ENCODE measurements around the gene APP. TPM values are rescaled to one million over a fixed set of nuclear protein-coding genes. Genes with fewer than 3 reads are reported as not detected.

Gene APP
- 10 to 100 TPM; 38.5 to 81.4 TPM for total RNA-seq

GRCh38 chr21:26170471-26171257 is at the start of gene APP:
Gene APP, minus strand, starts transcription at chr21:26170770. Its CDS starts 150 bp downstream, at chr21:26170620.
- Mint-ChIP-seq H3K9me3 (no peaks in the 10 kb centered on the region), H3K27ac (peak within 1 kb of the TSS; percentile 71 to 93), H3K36me3 (peaks cover 9 to 12% of the 10 kb centered on the region in 2 donors)
- ATAC-seq (peak; percentile 85 to 87), DNase-seq (ENCODE audit: low spot score in 2 of 2) (peak; percentile 90 to 99)

GRCh38 chr21:26212220-26212619 is 41.6 kb upstream of the APP start:
- H3K36me3 Mint-ChIP-seq: no peaks in the 10 kb centered on the region
- ATAC-seq: no peak
- peaks cover 2% of the 10 kb centered on the region in 2 donors for H3K9me3 Mint-ChIP-seq
- H3K27ac Mint-ChIP-seq: no peak overlapping the region
- no peak for DNase-seq (ENCODE audit: low spot score in 2 of 2)

- DNase-seq (ENCODE audit: low spot score in 2 of 2) (no peak), ATAC-seq (no peak)
- H3K36me3 Mint-ChIP-seq: no peaks in the 10 kb centered on the region
- H3K27ac Mint-ChIP-seq: no peak overlapping the region
- H3K9me3 Mint-ChIP-seq: no peaks in the 10 kb centered on the region
Measured at GRCh38 chr21:26210614-26211013, 40.0 kb upstream of the APP start.

GRCh38 chr21:26207021-26207420 is 36.5 kb upstream of the APP start:
- Mint-ChIP-seq H3K27ac (no peak overlapping the region), H3K9me3 (no peaks in the 10 kb centered on the region), H3K36me3 (no peaks in the 10 kb centered on the region)
- DNase-seq (ENCODE audit: low spot score in 2 of 2) (no peak), ATAC-seq (no peak)

GRCh38 chr21:26199456-26199855 is 28.9 kb upstream of the APP start:
- Mint-ChIP-seq H3K27ac (no peak overlapping the region), H3K36me3 (no peaks in the 10 kb centered on the region), H3K9me3 (no peaks in the 10 kb centered on the region)
- DNase-seq (ENCODE audit: low spot score in 2 of 2) (no peak), ATAC-seq (no peak)

- ATAC-seq: no peak
- DNase-seq (ENCODE audit: low spot score in 2 of 2): no peak
- Mint-ChIP-seq H3K27ac (no peak overlapping the region), H3K9me3 (peaks cover 0 to 4% of the 10 kb centered on the region in 2 donors), H3K36me3 (no peaks in the 10 kb centered on the region)
Measured at GRCh38 chr21:26195708-26196107, 25.1 kb upstream of the APP start.

GRCh38 chr21:26194811-26195251 is 24.3 kb upstream of the APP start:
- ATAC-seq (no peak), DNase-seq (ENCODE audit: low spot score in 2 of 2) (no peak)
- Mint-ChIP-seq H3K9me3 (peaks cover 0 to 4% of the 10 kb centered on the region in 2 donors), H3K27ac (no peak overlapping the region), H3K36me3 (no peaks in the 10 kb centered on the region)

- ATAC-seq: no peak
- no peak for DNase-seq (ENCODE audit: low spot score in 2 of 2)
Measured at GRCh38 chr21:26194326-26194725, 23.8 kb upstream of the APP start.

GRCh38 chr21:26191609-26192008 is 21.0 kb upstream of the APP start:
- ATAC-seq (no peak), DNase-seq (ENCODE audit: low spot score in 2 of 2) (no peak)
- H3K9me3 Mint-ChIP-seq: peaks cover 0 to 4% of the 10 kb centered on the region in 2 donors
- H3K27ac Mint-ChIP-seq: no peak overlapping the region
- no peaks in the 10 kb centered on the region for H3K36me3 Mint-ChIP-seq

More at GRCh38 chr21:26194326-26194725, 23.8 kb upstream of the APP start:
- Mint-ChIP-seq H3K36me3 (no peaks in the 10 kb centered on the region), H3K9me3 (peaks cover 0 to 4% of the 10 kb centered on the region in 2 donors), H3K27ac (no peak overlapping the region)

- Mint-ChIP-seq H3K9me3 (peaks cover 4% of the 10 kb centered on the region in 2 donors), H3K36me3 (peaks cover 4% of the 10 kb centered on the region in 2 donors), H3K27ac (no peak overlapping the region)
- ATAC-seq (no peak), DNase-seq (ENCODE audit: low spot score in 2 of 2) (no peak)
Measured at GRCh38 chr21:26188422-26188821, 17.9 kb upstream of the APP start.

- Mint-ChIP-seq H3K9me3 (peaks cover 4% of the 10 kb centered on the region in 2 donors), H3K36me3 (peaks cover 4% of the 10 kb centered on the region in 2 donors), H3K27ac (no peak overlapping the region)
- ATAC-seq (no peak), DNase-seq (ENCODE audit: low spot score in 2 of 2) (no peak)
Measured at GRCh38 chr21:26185446-26185845, 14.9 kb upstream of the APP start.

GRCh38 chr21:26185021-26185420 is 14.5 kb upstream of the APP start:
- no peak for DNase-seq (ENCODE audit: low spot score in 2 of 2)
- Mint-ChIP-seq H3K36me3 (peaks cover 4% of the 10 kb centered on the region in 2 donors), H3K9me3 (peaks cover 4% of the 10 kb centered on the region in 2 donors), H3K27ac (no peak overlapping the region)
- no peak for ATAC-seq

- Mint-ChIP-seq H3K27ac (no peak overlapping the region), H3K36me3 (no peaks in the 10 kb centered on the region), H3K9me3 (no peaks in the 10 kb centered on the region)
- DNase-seq (ENCODE audit: low spot score in 2 of 2): no peak
- ATAC-seq: no peak
Measured at GRCh38 chr21:26179501-26179900, 8.9 kb upstream of the APP start.

GRCh38 chr21:26177746-26178426 is 7.3 kb upstream of the APP start:
- no peak for ATAC-seq
- Mint-ChIP-seq H3K27ac (no peak overlapping the region), H3K9me3 (no peaks in the 10 kb centered on the region), H3K36me3 (no peaks in the 10 kb centered on the region)
- DNase-seq (ENCODE audit: low spot score in 2 of 2): no peak

GRCh38 chr21:26177187-26177586 is 6.6 kb upstream of the APP start:
- Mint-ChIP-seq H3K36me3 (no peaks in the 10 kb centered on the region), H3K27ac (no peak overlapping the region), H3K9me3 (no peaks in the 10 kb centered on the region)
- DNase-seq (ENCODE audit: low spot score in 2 of 2) (no peak), ATAC-seq (no peak)

- DNase-seq (ENCODE audit: low spot score in 2 of 2): no peak
- peaks cover 9 to 12% of the 10 kb centered on the region in 2 donors for H3K36me3 Mint-ChIP-seq
- no peaks in the 10 kb centered on the region for H3K9me3 Mint-ChIP-seq
- H3K27ac Mint-ChIP-seq: peak overlapping the region in 1 of 2 donors; percentile 71
- ATAC-seq: no peak
Measured at GRCh38 chr21:26171258-26172100, 909 bp upstream of the APP start.

All from activated naive CD4-positive, alpha-beta T cell treated with anti-CD3 and anti-CD28 coated beads, Interleukin-2, amount 50 U/mL, for 72 hours (primary cell).